Inferior parietal cortex (tissue), 1 donor: ENCODE data around the gene C2CD4D.
A peak's percentile ranks its signal among the peaks of the same experiment; 100 is the strongest.
"Not testable (repeated sequence)": the region's sequence is repeated elsewhere in the genome, so short reads cannot be mapped to it uniquely, and the experiment has no call there.

Source experiments
- DNase-seq: peaks from one replicate; pipeline ENCODE4 v3.0.0-alpha.2; 2016; ENCODE audit errors: extremely low spot score

Gene C2CD4D

GRCh38 chr1:151858886-151859665, 19.5 kb upstream of the C2CD4D start:
- DNase-seq: no peak

GRCh38 chr1:151858030-151858746, 18.6 kb upstream of the C2CD4D start:
- no peak for DNase-seq

DNA sequence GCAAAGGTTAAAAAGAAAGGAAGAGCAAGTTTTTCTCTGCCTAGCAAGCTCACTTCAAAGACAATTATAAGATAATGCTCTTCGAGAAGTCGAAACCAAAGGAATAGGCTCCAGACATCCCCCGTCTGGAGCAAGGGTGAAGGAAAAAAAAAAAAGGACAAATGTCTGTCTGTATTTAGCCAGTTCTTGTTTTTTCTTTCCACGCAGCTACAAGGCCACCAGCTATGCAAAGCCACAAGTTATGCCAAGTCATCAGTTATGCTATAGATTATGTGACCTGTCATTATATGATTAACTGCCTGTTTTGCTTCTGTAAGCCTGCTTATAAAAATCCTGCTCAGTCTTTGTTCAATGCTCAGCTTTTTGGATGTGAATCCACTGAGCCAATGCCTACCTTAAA, 16.3 kb upstream of the C2CD4D start:
- no peak for DNase-seq

GRCh38 chr1:151855516-151855915, 15.9 kb upstream of the C2CD4D start:
- not testable (repeated sequence) for DNase-seq

GRCh38 chr1:151854658-151855057, 15.0 kb upstream of the C2CD4D start:
- no peak for DNase-seq

DNA sequence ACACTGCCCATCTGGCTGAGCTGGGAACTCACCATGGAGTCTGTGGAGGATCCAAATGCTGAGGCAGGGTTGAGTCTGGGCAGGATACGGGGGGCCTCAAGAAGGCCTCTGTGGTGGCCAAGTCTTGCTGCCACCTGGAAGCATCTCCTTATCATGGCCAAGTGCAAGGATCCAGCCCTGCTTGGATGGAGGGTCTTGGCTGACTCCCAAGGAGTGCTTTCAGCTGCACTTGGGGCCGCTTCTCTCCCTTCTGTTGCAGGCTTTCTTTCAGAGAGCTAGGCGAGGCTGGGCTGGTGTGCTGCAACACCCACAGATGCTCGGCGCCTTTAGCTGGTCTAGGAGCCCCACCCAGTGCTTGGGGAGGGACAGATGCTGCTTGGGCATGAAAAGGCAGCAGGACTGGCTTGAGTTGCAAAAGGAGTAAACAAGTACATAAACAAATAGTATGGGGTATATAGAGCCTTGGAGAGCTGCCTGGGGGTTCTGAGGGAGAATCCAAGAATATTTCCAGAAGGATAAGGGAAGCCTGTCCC, 13.9 kb upstream of the C2CD4D start, which contains the start of gene THEM5:
Gene THEM5, minus strand, starts transcription at position 302 of the 533 bp plus-strand sequence. Its CDS starts 147 bp downstream, at position 155.
- DNase-seq: no peak

GRCh38 chr1:151852733-151853132, 13.1 kb upstream of the C2CD4D start:
- DNase-seq: no peak

- no peak for DNase-seq
Measured at GRCh38 chr1:151851886-151852285, 12.3 kb upstream of the C2CD4D start.

DNA sequence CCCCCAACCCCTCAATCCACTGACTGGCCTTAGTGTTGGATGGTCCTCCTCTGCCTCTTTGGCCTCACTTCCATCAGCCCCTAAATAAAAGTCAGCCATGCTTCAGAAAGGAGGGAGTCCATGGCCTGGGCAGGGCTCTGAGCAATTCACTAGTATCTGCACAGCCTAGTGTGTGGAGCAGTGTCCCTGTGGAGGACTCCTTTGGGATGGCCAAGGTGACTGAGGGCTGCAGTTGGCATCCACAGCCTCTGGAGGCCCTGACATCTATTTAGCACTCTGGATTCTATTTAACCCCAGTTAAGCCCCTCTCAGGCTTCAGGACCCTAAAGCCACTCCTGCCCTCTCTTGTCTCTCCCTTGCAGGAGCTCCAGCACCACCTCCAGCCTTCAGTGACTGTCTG, 10.3 kb upstream of the C2CD4D start:
- no peak for DNase-seq

GRCh38 chr1:151849126-151849525, 9.5 kb upstream of the C2CD4D start:
- no peak for DNase-seq

DNA sequence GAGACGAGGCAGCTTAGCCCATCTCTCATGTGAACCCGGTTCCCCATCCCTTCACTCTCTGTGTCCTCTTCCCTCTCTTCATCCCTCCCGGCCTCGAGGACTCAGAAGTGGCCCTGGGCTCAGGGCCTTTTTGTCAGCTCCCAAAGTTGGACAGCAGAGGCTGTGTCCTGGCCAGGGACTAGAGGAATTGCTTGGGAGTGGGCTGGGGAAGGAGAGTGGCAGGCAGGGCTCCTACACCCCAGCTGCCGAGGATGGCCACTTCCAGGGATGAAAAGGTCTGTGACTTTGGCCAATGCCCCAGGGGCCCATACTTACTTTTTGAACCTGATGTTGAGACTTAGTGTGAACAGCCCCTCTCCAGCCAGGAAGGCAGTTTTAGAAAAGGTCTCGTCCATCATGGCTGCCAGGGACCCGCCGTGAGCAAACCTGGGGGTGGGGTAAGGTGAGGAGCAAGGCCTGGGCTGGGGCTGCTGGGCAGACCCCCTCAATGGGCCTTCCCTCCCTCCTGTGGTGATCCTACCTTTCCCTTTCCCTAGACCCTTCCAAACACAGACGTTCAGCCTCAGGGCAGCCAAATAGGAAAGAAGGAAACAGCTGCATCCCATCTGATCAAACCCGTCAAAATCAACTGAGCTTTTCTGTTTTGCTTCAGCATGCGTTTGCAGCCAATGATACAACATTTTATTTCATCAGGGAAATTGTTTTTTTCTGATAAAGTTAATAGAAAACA, 8.4 kb upstream of the C2CD4D start:
- DNase-seq: no peak

- no peak for DNase-seq
Measured at GRCh38 chr1:151846686-151847237, 7.1 kb upstream of the C2CD4D start.

- DNase-seq: no peak
Measured at GRCh38 chr1:151846062-151846568, 6.5 kb upstream of the C2CD4D start.

DNA sequence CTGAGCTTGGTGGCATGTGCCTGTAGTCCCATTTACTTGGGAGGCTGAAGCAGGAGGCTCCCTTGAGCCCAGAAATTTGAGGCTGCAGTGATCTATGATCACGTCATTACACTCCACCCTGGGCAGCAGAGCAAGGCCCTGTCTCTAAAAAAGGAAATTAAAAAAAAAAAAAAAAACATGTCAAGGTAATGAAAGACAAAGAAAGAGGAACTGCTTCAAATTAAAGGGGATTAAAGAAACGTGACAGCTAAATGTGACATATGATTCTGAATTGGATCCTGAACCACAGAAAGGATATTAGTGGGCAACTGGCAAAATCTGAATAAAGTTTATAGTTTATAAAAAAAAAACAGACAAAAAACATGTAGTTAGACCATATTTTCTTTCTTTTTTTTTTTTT, 3.8 kb upstream of the C2CD4D start:
- no peak for DNase-seq

DNA sequence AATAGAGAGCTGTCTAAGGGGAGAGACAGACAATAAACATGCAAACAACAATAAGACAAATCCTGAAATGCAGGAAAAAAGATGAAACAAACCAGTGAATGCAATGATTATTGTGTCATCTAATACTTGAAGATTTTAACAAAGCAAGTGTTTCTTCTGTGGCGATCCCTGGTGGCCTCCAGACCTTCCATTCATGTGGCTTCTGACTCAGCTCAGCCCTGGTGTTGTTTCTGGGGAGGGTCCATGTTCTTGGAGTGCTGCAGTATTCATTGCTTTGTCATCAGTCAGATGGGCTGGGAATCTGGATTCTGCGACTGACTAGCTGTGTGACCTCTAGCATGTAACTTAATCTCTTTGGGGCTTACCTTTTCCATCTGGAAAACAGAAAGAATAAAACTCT, 1.5 kb upstream of the C2CD4D start:
- no peak for DNase-seq

DNA sequence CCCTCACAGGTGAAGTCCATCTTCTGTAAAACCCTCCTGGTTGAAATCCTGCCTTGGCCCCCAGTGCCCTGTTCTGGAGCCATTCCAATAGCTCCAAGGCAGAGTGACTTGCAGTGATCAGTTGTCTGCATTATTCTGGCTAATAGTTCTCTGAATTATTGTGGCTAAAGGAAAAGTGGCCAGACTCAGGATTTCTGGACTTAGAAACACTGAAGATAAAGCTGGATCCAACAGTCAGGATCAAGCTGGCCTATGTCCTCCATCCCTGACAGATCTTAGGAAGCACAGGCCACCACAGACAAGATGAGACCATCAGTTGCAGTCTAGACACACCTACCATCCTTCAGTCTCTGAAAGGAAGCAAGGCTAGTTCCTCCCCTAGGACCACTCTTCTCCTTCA, 801 bp upstream of the C2CD4D start:
- DNase-seq: peak; percentile 20

- DNase-seq: no peak
Measured at GRCh38 chr1:151839082-151839412, 573 bp downstream of the C2CD4D start.

- no peak for DNase-seq
Measured at GRCh38 chr1:151838222-151839081, 1.2 kb downstream of the C2CD4D start.

DNA sequence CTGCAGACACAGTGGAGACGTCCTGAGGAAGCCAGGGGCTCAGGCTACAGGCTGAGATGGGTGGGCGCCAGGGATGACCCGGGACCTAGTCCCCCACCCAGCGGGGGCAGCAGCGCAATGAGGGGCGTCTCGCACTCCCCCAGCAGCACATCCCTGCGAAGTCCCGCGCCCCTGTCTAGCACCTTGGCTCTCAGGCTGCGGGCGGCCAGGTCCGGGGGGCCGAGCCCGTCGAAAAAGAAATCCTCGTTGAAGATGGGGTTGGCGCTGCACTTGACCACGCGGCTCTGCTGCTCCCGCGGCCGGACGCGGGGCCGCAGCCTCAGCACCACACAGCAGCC, 1.8 kb downstream of the C2CD4D start:
- no peak for DNase-seq

DNA sequence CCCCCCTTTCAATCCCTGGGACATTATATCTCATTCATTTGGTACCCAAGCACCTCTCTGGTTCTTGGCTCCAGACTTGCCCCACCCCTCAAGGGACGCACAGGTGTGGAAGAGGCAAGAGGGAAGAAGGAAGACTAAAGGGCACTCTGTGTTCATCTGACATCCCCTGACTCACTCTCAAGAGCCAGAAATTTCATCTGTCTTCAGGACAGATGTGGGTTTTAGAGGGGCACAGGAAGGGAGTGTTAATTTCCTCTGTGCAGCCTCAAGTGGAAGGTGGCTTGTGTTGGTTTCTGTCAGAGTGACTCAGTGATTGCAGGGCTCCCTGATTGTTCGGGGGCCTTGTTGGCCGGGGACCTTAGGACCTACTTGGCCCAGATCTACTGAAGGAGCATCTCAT, 2.4 kb downstream of the C2CD4D start:
- DNase-seq: no peak

GRCh38 chr1:151835596-151835995, 4.0 kb downstream of the C2CD4D start:
- DNase-seq: no peak
